ENCODE measurements around the gene OR10R2.

GRCh38 chr1:158426137-158426536 lies 45.9 kb upstream of the OR10R2 start, which contains the start of gene OR10K2:
- TF ChIP-seq CTCF (IDR thresholded peaks at IDR 0.05; ENCODE audit: poor library complexity) (no peak), EZH2phosphoT487 (IDR thresholded peaks at IDR 0.05; ENCODE audit: low read depth, severe bottlenecking, unreplicated experiment) (no peak), EZH2 (IDR thresholded peaks at IDR 0.05; ENCODE audit: borderline replicate concordance) (no peak)
